ENCODE measurements around the gene LRRC58.
"Not testable (repeated sequence)": the region's sequence is repeated elsewhere in the genome, so short reads cannot be mapped to it uniquely, and the experiment has no call there.

Gene LRRC58

DNA sequence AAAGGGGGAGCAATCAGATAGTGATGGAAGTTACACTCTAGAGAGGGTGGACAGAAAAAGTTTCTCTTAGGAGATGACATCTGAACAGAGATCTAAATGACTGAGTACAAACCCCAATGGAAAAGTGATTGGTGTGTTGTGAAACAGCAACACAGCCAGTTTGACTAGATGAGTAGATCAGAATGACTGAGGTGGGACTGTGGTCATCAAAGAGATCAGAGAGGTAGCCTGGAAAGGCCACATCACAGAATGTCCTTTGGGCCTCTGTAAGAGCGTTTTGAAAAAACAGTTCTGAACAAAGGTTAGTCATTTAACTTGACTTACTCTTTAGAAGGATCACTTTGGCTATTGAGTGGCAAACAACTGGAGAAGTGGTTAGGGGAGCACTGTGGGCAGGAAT is 10.6 kb downstream of the LRRC58 start:
- no peak for DNase-seq

DNA sequence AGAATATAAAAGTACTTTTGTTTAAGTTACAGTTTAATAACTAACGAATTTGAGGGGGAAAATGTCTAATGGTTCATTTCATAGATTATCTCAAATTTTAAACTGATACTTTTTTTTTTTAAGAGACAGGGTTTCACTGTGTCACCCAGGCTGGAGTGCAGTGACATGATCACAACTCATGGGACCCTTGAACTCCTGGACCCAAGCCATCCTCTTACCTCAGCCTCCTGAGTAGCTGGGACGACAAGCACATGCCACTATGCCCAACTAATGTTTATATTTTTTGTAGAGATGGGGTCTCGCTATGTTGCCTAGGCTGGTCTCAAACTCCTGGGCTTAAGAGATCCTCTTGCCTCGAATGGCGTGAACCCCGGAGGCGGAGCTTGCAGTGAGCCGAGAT is 16.5 kb downstream of the LRRC58 start:
- no peak for DNase-seq

DNA sequence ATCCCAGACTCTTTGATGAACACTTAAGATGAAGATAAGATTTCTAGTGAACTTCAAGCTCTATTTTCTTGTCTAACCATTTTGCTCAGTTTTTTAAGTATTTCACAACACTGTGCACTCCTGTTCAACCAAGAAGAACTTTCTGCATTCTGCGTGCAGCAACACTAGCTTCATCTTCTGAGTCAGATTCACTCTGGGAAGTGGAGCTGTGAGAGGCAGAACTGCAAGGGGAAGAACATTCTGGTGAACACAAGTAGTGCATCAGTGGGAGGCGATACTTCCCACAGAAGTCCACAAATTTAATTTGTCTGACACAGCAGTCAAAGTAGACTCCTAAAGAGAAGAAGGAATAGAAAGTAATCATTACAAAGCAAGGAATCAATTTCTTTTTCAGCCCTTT is 18.1 kb downstream of the LRRC58 start:
- DNase-seq = no peak

DNA sequence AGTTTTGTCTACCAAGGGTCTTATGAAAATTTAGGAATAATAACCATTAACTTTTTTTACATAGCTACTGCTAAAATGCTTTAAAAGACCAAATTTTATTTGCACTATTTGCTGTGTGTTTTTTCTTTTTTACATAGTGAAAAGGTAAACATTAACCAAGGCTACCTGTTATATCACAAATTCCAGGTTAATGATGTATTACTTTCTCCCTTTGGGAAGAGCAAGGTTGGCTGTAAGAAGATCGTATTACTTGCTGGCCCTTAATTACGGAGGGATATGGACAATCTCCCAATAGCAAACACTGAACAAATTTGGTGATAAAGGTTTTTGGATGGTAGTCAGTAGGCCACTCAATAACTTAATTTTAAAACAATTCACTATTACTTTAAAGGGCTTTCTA is 22.4 kb downstream of the LRRC58 start:
- DNase-seq = no peak

- DNase-seq = no peak
Measured at GRCh38 chr3:120324190-120324589, 25.0 kb downstream of the LRRC58 start.

GRCh38 chr3:120323761-120324160 is 25.4 kb downstream of the LRRC58 start:
- not testable (repeated sequence) for DNase-seq

DNA sequence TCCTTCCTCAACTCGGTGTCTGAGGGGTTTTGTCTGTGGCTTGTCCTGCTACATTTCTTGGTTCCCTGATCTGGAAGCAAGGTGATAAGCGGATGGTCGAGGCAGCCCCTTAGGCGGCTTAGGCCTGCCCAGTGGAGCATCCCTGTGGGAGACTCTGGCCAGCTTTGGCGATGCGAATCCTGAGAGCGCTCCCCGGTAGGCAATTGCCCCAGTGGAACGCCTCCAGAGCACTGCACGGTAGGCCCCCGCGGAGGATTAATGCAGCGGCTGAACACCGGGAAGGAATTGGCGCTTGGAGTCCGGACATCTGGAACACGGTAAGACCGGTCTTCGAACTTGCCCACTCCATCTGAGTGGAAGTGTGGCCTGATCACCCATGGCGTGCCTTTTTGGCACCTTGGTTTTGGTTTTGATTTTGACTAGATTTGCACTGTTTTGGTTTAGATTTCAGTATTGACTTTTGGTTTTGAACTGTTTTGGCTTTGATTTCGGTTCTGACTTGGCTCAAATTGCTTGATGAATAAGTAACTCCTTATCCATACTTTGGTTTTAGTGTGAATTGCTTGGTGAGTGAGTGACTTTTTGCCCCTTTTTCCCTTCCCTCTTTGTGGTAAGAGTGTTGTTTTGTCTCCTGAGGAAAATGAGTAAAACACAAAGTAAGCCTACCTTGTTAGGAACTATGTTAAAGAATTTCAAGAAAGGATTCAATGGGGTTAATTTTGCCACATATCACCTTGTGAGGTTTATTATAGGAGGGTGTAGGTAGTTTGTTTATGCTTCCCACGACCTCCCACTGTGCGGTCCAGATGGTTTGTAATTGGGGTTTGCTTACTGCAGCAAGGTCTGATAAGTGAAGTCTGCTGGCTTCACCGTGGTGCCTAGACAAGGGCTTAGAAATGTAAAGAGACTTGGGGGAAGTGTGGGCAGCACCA is 37.0 kb downstream of the LRRC58 start:
- no peak for DNase-seq

GRCh38 chr3:120306519-120307455 is 42.4 kb downstream of the LRRC58 start:
- DNase-seq = no peak

DNA sequence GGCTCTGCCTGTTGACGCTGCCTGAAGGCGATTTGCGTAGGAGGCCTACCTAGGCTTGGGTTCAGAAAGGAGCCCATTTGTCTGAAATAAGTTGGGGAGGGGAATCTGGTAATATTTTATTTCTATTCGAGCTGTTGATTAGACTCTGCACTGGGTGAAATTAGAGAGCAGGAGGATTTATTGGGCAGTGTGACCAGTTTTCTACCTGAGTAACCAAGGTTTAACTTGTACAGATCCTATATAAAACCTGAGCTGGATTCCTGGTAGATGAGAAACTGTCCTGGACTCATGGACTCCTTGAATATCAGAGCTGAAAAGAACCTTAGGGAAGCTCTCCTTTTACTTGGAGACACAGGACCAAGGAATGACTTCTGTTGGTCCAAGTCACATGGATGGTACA is 44.5 kb downstream of the LRRC58 start:
- DNase-seq = no peak

DNA sequence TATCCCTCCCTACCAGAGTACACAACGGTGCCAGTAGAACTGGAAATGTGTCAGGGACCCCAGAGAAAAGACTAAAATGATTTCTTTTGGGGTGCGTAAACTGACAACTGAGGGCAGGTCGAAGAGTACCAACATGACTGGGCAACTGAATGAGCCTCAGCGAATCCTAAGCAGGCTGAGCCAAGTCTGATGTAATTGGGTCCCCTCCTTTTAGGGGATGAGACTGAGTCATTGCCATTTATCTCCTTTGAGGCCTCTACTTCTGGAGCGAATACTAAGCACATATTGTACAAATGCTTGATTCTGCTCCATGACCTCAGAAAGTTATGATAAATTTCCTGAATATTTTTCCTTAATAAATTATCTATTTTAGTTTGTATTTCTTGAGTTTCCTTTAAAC is 46.8 kb downstream of the LRRC58 start:
- no peak for DNase-seq

DNA sequence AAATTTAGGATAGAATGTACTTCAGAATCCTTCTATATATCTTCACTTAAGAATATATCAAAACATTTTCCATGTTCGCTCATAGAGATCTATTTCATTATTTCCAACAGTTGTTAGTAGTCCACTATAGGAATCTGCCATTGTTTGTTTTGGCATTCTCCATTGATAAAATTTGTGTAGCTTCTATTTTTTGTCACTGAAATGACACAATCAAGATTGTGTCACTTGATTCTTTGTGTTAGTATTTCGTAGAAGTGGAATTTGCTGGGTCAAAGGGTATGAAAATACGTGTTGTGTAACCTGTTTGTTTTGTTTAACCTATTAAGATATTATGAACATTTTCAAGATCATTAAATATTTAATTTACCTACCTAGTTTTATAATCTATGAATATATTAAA is 48.2 kb downstream of the LRRC58 start:
- DNase-seq = no peak

- no peak for DNase-seq
Measured at GRCh38 chr3:120299403-120299802, 49.8 kb downstream of the LRRC58 start.

DNA sequence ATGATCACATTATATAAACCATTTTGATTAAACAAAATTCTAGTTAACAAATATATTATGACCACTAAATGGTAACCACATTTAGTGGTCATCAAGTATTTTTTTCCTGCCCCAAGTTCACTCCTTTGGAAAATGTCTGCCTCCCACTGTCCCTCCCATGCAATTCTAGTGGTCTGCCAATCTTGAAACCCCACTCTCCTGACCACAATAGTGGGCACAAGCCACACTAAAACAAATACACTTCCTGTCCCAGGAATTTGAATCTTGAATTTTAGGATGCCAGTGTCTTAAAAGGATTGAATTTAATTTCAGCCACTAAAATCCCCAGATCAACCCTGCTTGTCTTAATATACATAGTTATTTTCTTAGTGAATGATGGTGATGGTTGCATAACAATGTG is 50.2 kb downstream of the LRRC58 start:
- no peak for DNase-seq

DNA sequence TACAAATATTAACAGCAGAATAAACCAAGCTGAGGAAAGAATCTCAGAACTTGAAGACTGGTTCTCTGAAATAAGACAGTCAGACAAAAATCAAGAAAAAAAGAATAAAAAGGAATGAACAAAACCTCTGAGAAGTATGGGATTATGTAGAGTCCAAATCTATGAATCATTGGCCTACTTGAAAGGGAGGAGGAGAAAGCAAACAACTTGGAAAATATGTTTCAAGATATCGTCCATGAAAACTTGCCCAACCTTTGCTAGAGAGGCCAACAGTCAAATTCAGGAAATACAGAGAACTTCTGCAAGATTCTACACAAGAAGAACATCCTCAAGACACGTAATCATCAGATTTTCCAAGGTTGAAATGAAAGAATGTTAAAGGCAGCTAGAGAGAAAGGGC is 57.6 kb downstream of the LRRC58 start:
- not testable (repeated sequence) for DNase-seq

DNA sequence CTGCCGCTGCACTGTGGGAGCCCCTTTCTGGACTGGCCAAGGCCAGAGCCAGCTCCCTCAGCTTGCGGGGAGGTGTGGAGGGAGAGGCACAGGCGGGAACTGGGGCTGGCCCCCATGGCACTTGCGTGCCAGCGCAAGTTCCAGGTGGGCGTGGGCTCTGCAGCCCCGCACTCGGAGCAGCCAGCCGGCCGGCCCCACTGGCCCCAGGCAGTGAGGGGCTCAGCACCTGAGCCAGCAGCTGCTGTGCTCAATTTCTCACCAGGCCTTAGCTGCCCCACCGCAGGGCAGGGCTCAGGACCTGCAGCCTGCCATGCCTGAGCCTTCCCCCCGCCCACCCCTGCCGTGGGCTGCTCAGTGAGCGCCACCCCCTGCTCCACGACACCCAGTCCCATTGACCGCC is 59.5 kb downstream of the LRRC58 start:
- DNase-seq = no peak

- no peak for DNase-seq
Measured at GRCh38 chr3:120286465-120286864, 62.7 kb downstream of the LRRC58 start.

- DNase-seq = no peak
Measured at GRCh38 chr3:120285508-120285841, 63.7 kb downstream of the LRRC58 start.

DNA sequence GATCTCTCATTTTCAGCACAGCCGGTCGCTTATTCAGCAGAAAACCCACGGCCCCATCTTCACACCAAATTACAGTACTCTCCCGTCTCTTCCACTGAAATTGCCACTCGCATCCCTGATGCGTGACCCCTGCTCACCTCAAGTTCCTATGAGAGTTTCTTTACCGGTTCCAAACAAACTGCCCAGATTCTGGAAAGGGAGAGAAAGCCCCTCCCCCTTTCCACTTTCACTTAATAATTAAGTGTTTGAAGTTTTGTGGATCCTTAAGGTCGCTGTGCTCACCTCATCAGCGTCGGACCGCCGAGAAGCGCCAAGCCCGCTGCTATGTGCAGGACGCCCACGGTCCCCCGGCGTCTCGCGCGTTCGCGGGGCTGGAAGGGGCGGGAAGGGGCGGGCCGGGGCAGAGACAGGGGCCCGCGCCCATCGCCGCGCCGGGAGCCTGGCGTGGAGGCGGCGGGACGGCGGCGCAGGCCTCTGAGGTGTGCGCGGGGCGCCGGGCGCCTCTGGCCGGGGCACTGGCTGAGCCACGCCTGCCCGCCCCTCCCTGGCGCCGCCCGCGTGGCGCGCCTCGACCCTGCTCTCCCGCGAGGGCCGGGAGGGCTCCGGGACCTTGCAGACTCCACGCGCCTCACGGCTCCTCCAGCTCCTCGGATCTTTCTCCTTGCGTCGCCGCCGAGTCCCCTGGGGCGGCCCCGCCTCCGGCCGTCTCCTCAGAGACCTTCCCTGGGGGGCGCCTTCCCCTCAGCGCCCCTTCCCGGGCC is 64.2 kb downstream of the LRRC58 start, which contains the start of gene GPR156:
Gene GPR156 (minus strand): TSS at position 476 of the 761 bp plus-strand sequence. CDS start 41,124 bp downstream, outside the sequence.
- no peak for DNase-seq

DNA sequence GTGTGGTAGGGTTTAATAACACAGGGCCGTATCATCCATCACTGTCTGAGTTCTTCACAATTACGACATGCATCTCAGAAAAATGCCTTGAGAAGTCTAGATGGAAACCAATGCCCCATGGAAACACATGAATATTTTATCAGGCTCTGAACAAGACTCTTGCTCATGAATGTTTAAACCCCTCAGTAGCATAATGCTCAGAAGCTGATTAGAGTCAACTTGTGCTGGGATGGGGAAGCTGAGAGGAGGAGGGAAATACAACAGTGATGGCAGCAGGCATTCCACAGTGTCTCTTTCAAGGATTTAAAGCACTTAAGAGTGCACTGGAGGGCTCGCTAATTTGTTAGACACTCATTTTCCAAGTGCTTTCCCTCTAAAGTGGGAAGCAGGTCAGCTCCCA is 67.9 kb downstream of the LRRC58 start:
- DNase-seq = no peak

DNA sequence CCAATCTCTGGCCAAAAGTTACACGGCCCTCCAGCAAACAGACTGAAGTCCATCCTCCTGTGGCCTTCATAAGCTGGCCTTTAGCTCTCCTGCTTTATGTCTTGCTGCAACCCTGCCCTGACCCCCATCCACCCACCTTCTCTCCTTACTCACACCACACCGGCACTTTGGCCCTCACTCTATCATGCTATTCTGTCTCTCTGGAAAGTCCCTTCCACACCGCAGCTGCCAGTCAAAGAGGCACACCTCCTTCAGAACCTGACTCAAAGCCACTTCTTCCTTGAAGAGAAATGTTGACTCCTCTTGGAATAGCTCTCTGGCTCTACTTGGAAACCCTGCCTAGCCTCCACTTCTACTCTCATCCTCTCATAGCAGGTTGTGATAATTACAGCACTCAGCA is 68.6 kb downstream of the LRRC58 start:
- no peak for DNase-seq

DNA sequence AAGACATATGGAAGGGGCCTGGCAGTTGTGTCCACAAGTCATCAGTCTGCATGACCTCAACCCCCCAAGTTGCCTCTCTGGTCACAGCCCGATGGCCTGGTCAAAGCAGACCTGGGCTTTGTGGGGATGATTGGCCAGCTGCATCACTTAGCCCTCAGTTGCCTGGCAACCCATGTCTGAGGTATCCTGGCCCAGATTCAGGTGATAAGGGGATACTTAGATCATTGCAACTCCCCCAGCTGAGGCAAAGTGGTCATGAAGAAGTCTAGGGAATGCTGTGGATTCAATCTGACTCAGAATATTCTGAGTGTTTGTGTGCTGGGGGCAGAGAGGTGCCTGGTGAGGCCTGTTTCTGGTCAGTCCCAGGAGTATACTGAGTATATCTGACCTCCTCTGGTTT is 69.1 kb downstream of the LRRC58 start:
- DNase-seq = no peak

DNA sequence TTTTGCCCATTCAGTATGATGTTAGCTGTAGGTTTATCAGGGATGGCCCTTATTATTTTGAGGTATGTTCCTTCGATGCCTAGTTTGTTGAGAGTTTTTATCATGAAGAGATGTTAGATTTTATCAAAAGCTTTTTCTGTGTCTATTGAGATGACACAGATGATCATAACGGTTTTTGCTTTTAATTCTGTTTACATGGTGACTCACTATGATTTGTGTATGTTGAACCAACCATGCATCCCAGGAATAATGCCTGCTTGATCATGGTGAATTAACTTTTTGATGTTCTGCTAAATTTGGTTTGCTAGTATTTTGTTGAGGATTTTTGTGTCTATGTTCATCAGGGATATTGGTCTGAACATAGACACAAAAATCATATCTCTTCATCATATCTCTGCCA is 72.4 kb downstream of the LRRC58 start:
- DNase-seq = no peak

DNA sequence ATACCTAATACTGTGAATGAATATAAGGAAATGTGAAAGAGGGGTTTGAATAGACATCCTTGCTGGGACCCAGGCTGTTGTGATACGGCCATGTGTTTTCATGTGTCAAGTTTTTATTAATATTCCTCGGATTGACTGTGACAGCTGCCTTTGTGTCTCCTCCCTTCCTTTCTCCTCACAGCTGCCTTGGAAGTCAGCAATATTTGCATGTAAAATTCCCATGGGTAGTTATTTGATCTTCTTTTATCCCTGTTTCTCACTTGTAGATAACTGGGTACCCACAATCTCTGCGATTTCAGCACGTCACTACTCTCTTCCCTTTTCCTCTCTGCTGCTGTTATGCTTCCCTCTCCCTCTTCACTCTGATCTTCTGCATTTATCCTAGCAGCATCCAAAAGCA is 73.5 kb downstream of the LRRC58 start:
- DNase-seq = no peak

Data from activated CD8-positive, alpha-beta memory T cell treated with anti-CD3 and anti-CD28 coated beads, Interleukin-2, amount 50 U/mL, for 48 hours (primary cell).